Esophagus mucosa (tissue), 1 donor: ENCODE data around the gene CYB561A3. TPM values are rescaled to one million over a fixed set of nuclear protein-coding genes. Genes with fewer than 3 reads are reported as not detected.

Source experiments
- ATAC-seq: fragments of 200-7000 bp; cut with Tn5 transposase; one replicate; pipeline ENCODE4 v1.9.1; 2020
- total RNA-seq: library from RNA; stranded (reverse); gene quantifications from one replicate; pipeline ENCODE4 v1.2.4, GENCODE V29; 2023
- donor health status: DM: yes; HTN: yes; CAD: no.

The CYB561A3 gene
- total RNA-seq, 1 donor from 2014 or later, result 27.7 TPM

GRCh38 chr11:61325649-61326414, 35.9 kb downstream of the CYB561A3 start:
- ATAC-seq, result peak; percentile 77

GRCh38 chr11:61315260-61315659, 46.4 kb downstream of the CYB561A3 start:
- ATAC-seq, result no peak

- ATAC-seq, result no peak
Observed at GRCh38 chr11:61310749-61311148, 50.9 kb downstream of the CYB561A3 start.

GRCh38 chr11:61309739-61310138, 51.9 kb downstream of the CYB561A3 start:
- ATAC-seq, result no peak

GRCh38 chr11:61309141-61309540, 52.5 kb downstream of the CYB561A3 start:
- no peak for ATAC-seq

GRCh38 chr11:61307354-61307753, 54.3 kb downstream of the CYB561A3 start:
- ATAC-seq, result no peak

GRCh38 chr11:61306221-61306620, 55.5 kb downstream of the CYB561A3 start:
- no peak for ATAC-seq

- no peak for ATAC-seq
Observed at GRCh38 chr11:61305417-61305816, 56.3 kb downstream of the CYB561A3 start.

- no peak for ATAC-seq
Observed at GRCh38 chr11:61303725-61304124, 58.0 kb downstream of the CYB561A3 start.

GRCh38 chr11:61302550-61302949, 59.1 kb downstream of the CYB561A3 start:
- ATAC-seq, result no peak

Other genes with a start within 250 kb of the CYB561A3 start
- 13.4 TPM for gene VPS37C, start 200.5 kb downstream of the CYB561A3 start, total RNA-seq
- gene PGA3, start 158.4 kb downstream of the CYB561A3 start, total RNA-seq, result not detected
- not detected for gene PGA4, start 139.5 kb downstream of the CYB561A3 start, total RNA-seq
- gene PGA5, start 120.7 kb downstream of the CYB561A3 start, total RNA-seq, result not detected
- gene VWCE, start 66.6 kb downstream of the CYB561A3 start, total RNA-seq, result 0.52 TPM
- 130 TPM for gene DDB1, start 28.8 kb downstream of the CYB561A3 start, total RNA-seq
- gene TKFC, start 28.7 kb downstream of the CYB561A3 start, total RNA-seq, result 46.0 TPM
- gene TMEM138, start 492 bp upstream of the CYB561A3 start, total RNA-seq, result 23.1 TPM
- gene TMEM216, start 30.7 kb upstream of the CYB561A3 start, total RNA-seq, result 7.3 TPM
- gene CPSF7, start 68.1 kb upstream of the CYB561A3 start, total RNA-seq, result 44.8 TPM
- gene SDHAF2, start 68.2 kb upstream of the CYB561A3 start, total RNA-seq, result 24.7 TPM
- gene LRRC10B, start 146.9 kb upstream of the CYB561A3 start, total RNA-seq, result 0.12 TPM
- 3.6 TPM for gene SYT7, start 219.2 kb upstream of the CYB561A3 start, total RNA-seq